H1 (cell line): ENCODE measurements around the gene SPPL2B. TPM values are rescaled to one million over a fixed set of nuclear protein-coding genes. Genes with fewer than 3 reads are reported as not detected.
A peak's percentile ranks its signal among the peaks of the same experiment; 100 is the strongest.

ENCODE experiments used
- CTCF ChIA-PET: fragments of 300-600 bp; sonication (Branson Sonifier 250); formaldehyde crosslinking; loops from one replicate; lab custom pipeline; 2021; ENCODE audit not compliant: partially characterized antibody; lab: Charles Lee
- POLR2A ChIA-PET: fragments of 300-600 bp; sonication (Branson Sonifier 250); formaldehyde crosslinking; loops from one replicate; lab custom pipeline; 2021; ENCODE audit warnings: inconsistent platforms; ENCODE audit not compliant: partially characterized antibody; lab: Charles Lee
- DNase-seq, 2 experiments: peaks; one replicate each; pipeline versions ENCODE4 v3.0.0 to v3.0.0-alpha.2; 2010 to 2022; ENCODE audit warnings: low spot score in 2 of 2, low read depth in 1 of 2, mixed read lengths in 1 of 2
- FAIRE-seq: peaks from 2 replicates; lab custom pipeline; 2011; peaks lifted over from hg19 to GRCh38; lab: Jason Lieb, UNC
- H2AFZ ChIP-seq: 2 replicates; pipeline ENCODE4 v1.8.1; 2012; ENCODE audit warnings: low read length, inconsistent platforms
- H2AK5ac ChIP-seq: 2 replicates; pipeline ENCODE4 v1.6.1; 2013; ENCODE audit warnings: low read depth, low read length
- H2BK120ac ChIP-seq: replicated peaks from 2 replicates; pipeline ENCODE3; 2013; ENCODE audit warnings: low read depth, low read length, inconsistent platforms
- H2BK12ac ChIP-seq: 2 replicates; pipeline ENCODE4 v1.6.1; 2013; ENCODE audit warnings: low read depth, low read length
- H2BK15ac ChIP-seq: 2 replicates; pipeline ENCODE4 v1.6.1; 2013; ENCODE audit warnings: low read length
- H2BK20ac ChIP-seq: 2 replicates; pipeline ENCODE4 v1.6.1; 2013; ENCODE audit warnings: low read length
- H2BK5ac ChIP-seq: 2 replicates; pipeline ENCODE4 v1.6.1; 2013; ENCODE audit warnings: low read depth, low read length
- H3K14ac ChIP-seq: 2 replicates; pipeline ENCODE4 v1.6.1; 2013; ENCODE audit warnings: inconsistent platforms; ENCODE audit not compliant: insufficient read length
- H3K18ac ChIP-seq: 2 replicates; pipeline ENCODE4 v1.6.1; 2013; ENCODE audit warnings: low read length; ENCODE audit errors: extremely low read depth
- H3K23ac ChIP-seq: 2 replicates; pipeline ENCODE4 v1.6.1; 2013; ENCODE audit warnings: inconsistent platforms; ENCODE audit not compliant: insufficient read length
- H3K23me2 ChIP-seq: 2 replicates; pipeline ENCODE4 v1.6.1; 2013; ENCODE audit warnings: low read depth, low read length
- H3K27ac ChIP-seq: 2 replicates; pipeline ENCODE4 v1.6.1; 2011; ENCODE audit warnings: low read depth, low read length, inconsistent platforms
- H3K27me3 ChIP-seq, 4 experiments: replicated peaks in 1 of 4; 1 replicate in 1 of 4; 2 replicates in 3 of 4; pipeline versions ENCODE4 v1.6.1 to v1.8.1; 2011 to 2013; ENCODE audit warnings: low read length in 3 of 4, mild to moderate bottlenecking in 3 of 4, inconsistent platforms in 2 of 4, mixed read lengths in 2 of 4, moderate library complexity in 1 of 4; ENCODE audit not compliant: control insufficient read depth in 3 of 4, insufficient read depth in 3 of 4; ENCODE audit errors: extremely low read depth in 1 of 4
- H3K36me3 ChIP-seq, 4 experiments: 2 replicates each; pipeline versions ENCODE4 v1.6.1 to v1.8.1; 2011 to 2013; ENCODE audit warnings: mild to moderate bottlenecking in 4 of 4, low read length in 3 of 4, moderate library complexity in 2 of 4, control low read depth in 1 of 4, inconsistent platforms in 1 of 4; ENCODE audit not compliant: insufficient read depth in 4 of 4, control insufficient read depth in 2 of 4
- H3K4ac ChIP-seq: replicated peaks from 2 replicates; pipeline ENCODE3; 2013; ENCODE audit warnings: low read length, low read depth, mixed read lengths, inconsistent platforms; ENCODE audit not compliant: insufficient read length
- H3K4me1 ChIP-seq, 4 experiments: replicated peaks in 1 of 4; 1 replicate in 1 of 4; 2 replicates in 3 of 4; pipeline versions ENCODE4 v1.6.1 to v1.8.1; 2011 to 2013; ENCODE audit warnings: low read length in 3 of 4, inconsistent platforms in 2 of 4, mixed read lengths in 1 of 4; ENCODE audit not compliant: insufficient read depth in 4 of 4, control insufficient read depth in 3 of 4
- H3K4me2 ChIP-seq, 2 experiments: 2 replicates each; pipeline versions ENCODE4 v1.6.1 to v1.8.1; 2011 to 2013; ENCODE audit warnings: low read depth in 2 of 2, low read length in 2 of 2, control low read depth in 1 of 2, inconsistent platforms in 1 of 2, mild to moderate bottlenecking in 1 of 2; ENCODE audit not compliant: insufficient read depth in 1 of 2
- H3K4me3 ChIP-seq, 4 experiments: fragments of 200-600, 300-600 bp in 1 of 4; sonication (generic), shearing (Covaris generic), sonication (Bioruptor Twin) in 1 of 4; 2 replicates each; pipeline versions ENCODE4 v1.5.1 to v1.8.1; 2011 to 2016; ENCODE audit warnings: low read length in 4 of 4, low read depth in 3 of 4, control low read depth in 2 of 4, inconsistent platforms in 2 of 4, mild to moderate bottlenecking in 2 of 4, mixed read lengths in 1 of 4, moderate library complexity in 1 of 4; ENCODE audit not compliant: insufficient read depth in 2 of 4; ENCODE audit errors: extremely low read depth in 1 of 4
- H3K56ac ChIP-seq: replicated peaks from 2 replicates; pipeline ENCODE3; 2013; ENCODE audit warnings: low read depth, mild to moderate bottlenecking, mixed read lengths, low read length, inconsistent platforms; ENCODE audit not compliant: insufficient read length
- H3K79me1 ChIP-seq: 2 replicates; pipeline ENCODE4 v1.6.1; 2013; ENCODE audit warnings: low read depth, low read length, control low read depth
- H3K79me2 ChIP-seq, 2 experiments: 2 replicates each; pipeline versions ENCODE4 v1.6.1 to v1.8.1; 2012 to 2013; ENCODE audit warnings: low read length in 2 of 2, mild to moderate bottlenecking in 2 of 2, inconsistent platforms in 1 of 2; ENCODE audit not compliant: insufficient read depth in 2 of 2, control insufficient read depth in 1 of 2
- H3K9ac ChIP-seq, 4 experiments: replicated peaks in 1 of 4; 1 replicate in 1 of 4; 2 replicates in 3 of 4; pipeline versions ENCODE4 v1.6.1 to v1.8.1; 2011 to 2013; ENCODE audit warnings: low read depth in 3 of 4, low read length in 3 of 4, control low read depth in 2 of 4, mild to moderate bottlenecking in 2 of 4, moderate library complexity in 2 of 4, inconsistent platforms in 1 of 4; ENCODE audit errors: extremely low read depth in 1 of 4
- H3K9me3 ChIP-seq, 2 experiments: 2 replicates each; pipeline versions ENCODE4 v1.6.1 to v1.8.1; 2012 to 2013; ENCODE audit warnings: mild to moderate bottlenecking in 2 of 2, moderate library complexity in 2 of 2, control low read depth in 1 of 2, inconsistent platforms in 1 of 2, low read depth in 1 of 2, low read length in 1 of 2, mixed read lengths in 1 of 2; ENCODE audit not compliant: insufficient read depth in 2 of 2
- H4K20me1 ChIP-seq, 2 experiments: replicated peaks in 1 of 2; 2 replicates each; pipeline versions ENCODE3 to v1.8.1; 2011 to 2013; ENCODE audit warnings: inconsistent platforms in 2 of 2, low read length in 2 of 2, mild to moderate bottlenecking in 1 of 2; ENCODE audit not compliant: insufficient read depth in 2 of 2, control insufficient read depth in 1 of 2
- H4K5ac ChIP-seq: 2 replicates; pipeline ENCODE4 v1.6.1; 2013; ENCODE audit warnings: low read length, low read depth, mixed read lengths, inconsistent platforms; ENCODE audit not compliant: insufficient read length
- H4K8ac ChIP-seq: 2 replicates; pipeline ENCODE4 v1.8.0; 2013; ENCODE audit warnings: mild to moderate bottlenecking, moderate library complexity, low read length, inconsistent platforms; ENCODE audit not compliant: insufficient read depth; ENCODE audit errors: extremely low read depth
- H4K91ac ChIP-seq: replicated peaks from 2 replicates; pipeline ENCODE3; 2013; ENCODE audit warnings: low read length, mixed read lengths, inconsistent platforms; ENCODE audit not compliant: insufficient read length
- WGBS, 2 experiments: shearing (Covaris generic) in 1 of 2; methylation state at CpG; one replicate each; pipeline versions ENCODE4 v1.1.6 to v1.1.7; 2013 to 2015; ENCODE audit warnings: low lambda C conversion rate in 2 of 2, mixed read lengths in 2 of 2, inconsistent platforms in 1 of 2, low coverage in 1 of 2, missing lambda C conversion rate in 1 of 2; ENCODE audit not compliant: insufficient replicate concordance in 2 of 2, insufficient coverage in 1 of 2, insufficient read length in 1 of 2; ENCODE audit errors: extremely low coverage in 1 of 2, missing lambda C conversion rate in 1 of 2; 5-methylcytosine and 5-hydroxymethylcytosine counted together
- polyA plus RNA-seq, 7 experiments: library from polyadenylated mRNA; depleted of rRNA in 3 of 7; stranded (reverse) in 5 of 7; unstranded in 2 of 7; fragments of >200 nt in 5 of 7; fragments of 200-250 nt in 2 of 7; gene quantifications; 1 replicate in 5 of 7; 2 replicates in 1 of 7; 4 replicates in 1 of 7; pipeline versions ENCODE4 v1.2.1 to v1.2.3, GENCODE V29; 2011 to 2013; ENCODE audit warnings: missing spikeins in 2 of 7, mixed read lengths in 2 of 7
- total RNA-seq: library from RNA; stranded (reverse); fragmentation: NEBNext Ultra II Directional; extraction: Animal tissue kit (Norgen Biotek cat#: 25700); gene quantifications from 2 replicates; pipeline ENCODE4 v1.2.1, GENCODE V29; 2021

The SPPL2B gene
- total and polyA plus RNA-seq, 2 of the 8 experiments (the other 6 are each of a cell fraction or from before 2014, with no cell fraction given), result 34.8 to 55.7 TPM

DNA sequence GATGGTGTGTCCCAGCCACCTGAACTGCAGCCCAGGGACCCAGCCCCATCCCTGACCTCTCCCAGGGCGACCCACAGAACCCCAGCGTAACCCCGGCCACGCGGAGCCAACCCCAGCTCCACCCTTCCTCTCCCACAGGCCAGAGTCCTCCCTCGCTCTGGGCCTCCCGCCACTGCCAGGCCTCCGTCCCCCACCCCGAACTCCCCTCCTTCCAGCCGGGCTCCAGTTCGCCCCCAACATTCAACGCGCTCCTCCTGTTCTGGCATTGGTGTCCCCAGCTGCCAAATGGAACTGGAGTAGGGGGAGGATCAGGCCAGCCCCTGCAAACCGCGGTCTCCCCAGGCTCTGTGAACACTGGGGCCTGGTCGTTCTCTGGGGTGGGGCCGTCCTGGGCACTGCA is 28.0 kb upstream of the SPPL2B start:
- H2BK15ac ChIP-seq, result 0 out of 2 replicates have a peak overlapping the region, but pooled peaks have one; percentile 81
- peak overlapping the region; percentile 3; the same call in 1 of the 2 replicates for H2BK12ac ChIP-seq
- no peak overlapping the region for H3K18ac ChIP-seq
- no peak overlapping the region for H3K4me3 ChIP-seq
- no peaks in the 10 kb centered on the region for H3K9me3 ChIP-seq
- H3K4me2 ChIP-seq, result no peak overlapping the region
- H2BK20ac ChIP-seq, result no peak overlapping the region
- peaks cover 0 to 2% of the 10 kb centered on the region in 2 experiments for H4K20me1 ChIP-seq
- DNase-seq, result no peak
- WGBS, 2 experiments, result 92% methylated on average over 12 of the region's 17 CpGs; no CpG with 5 or more reads in 1 of the 2 experiments
- no peak overlapping the region for H3K23ac ChIP-seq
- H2AFZ ChIP-seq, result no peak overlapping the region
- POLR2A ChIA-PET, result interaction anchor here (1.0 to 1.1 kb wide), 2 partner anchors 13 to 21 kb away, joined by 3 to 4 read pairs; no protein-coding TSS in a partner anchor
- no peak overlapping the region for H2BK5ac ChIP-seq
- H3K14ac ChIP-seq, result no peak overlapping the region
- H3K27ac ChIP-seq, result no peak overlapping the region
- no peaks in the 10 kb centered on the region for H3K79me2 ChIP-seq
- no peak for FAIRE-seq
- no peaks in the 10 kb centered on the region for H3K79me1 ChIP-seq
- no peak overlapping the region for H4K5ac ChIP-seq
- peaks cover 0 to 20% (median 9%) of the 10 kb centered on the region in 4 experiments; a peak in 4 of 7 replicates for H3K27me3 ChIP-seq
- H4K8ac ChIP-seq, result no peak overlapping the region
- H3K4ac ChIP-seq, result no peak overlapping the region
- no peak overlapping the region for H2AK5ac ChIP-seq
- no peak overlapping the region for H4K91ac ChIP-seq
- H3K36me3 ChIP-seq, result no peaks in the 10 kb centered on the region
- H3K4me1 ChIP-seq, result peaks cover 0 to 10% (median 7%) of the 10 kb centered on the region in 4 experiments; a peak in 5 of 7 replicates
- H2BK120ac ChIP-seq, result no peak overlapping the region
- H3K23me2 ChIP-seq, result no peaks in the 10 kb centered on the region; the same call in 1 of the 2 replicates
- H3K9ac ChIP-seq, result no peak overlapping the region
- CTCF ChIA-PET, result interaction anchor here (1.6 kb wide), 1 partner anchor 15 kb away, joined by 8 read pairs; no protein-coding TSS in a partner anchor
- peak overlapping the region; percentile 16 for H3K56ac ChIP-seq
